WTC11 (cell line): ENCODE results near the gene MPDZ.

Source experiments
- ETV6 ChIP-seq: sonication (generic); formaldehyde crosslinking; IDR thresholded peaks from 2 replicates; pipeline ENCODE4 v1.8.1; 2022; ENCODE audit warnings: mild to moderate bottlenecking, missing genetic modification reagents
- JUN ChIP-seq: sonication (generic); formaldehyde crosslinking; IDR thresholded peaks from 2 replicates; pipeline ENCODE4 v1.8.0; 2023; ENCODE audit warnings: mild to moderate bottlenecking, missing genetic modification reagents
- NFYB ChIP-seq: sonication (generic); formaldehyde crosslinking; conservative IDR thresholded peaks from 2 replicates; pipeline ENCODE4 v1.8.0; 2022; ENCODE audit warnings: low read depth, missing genetic modification reagents
- NR2C2 ChIP-seq: sonication (generic); formaldehyde crosslinking; IDR thresholded peaks from 2 replicates; pipeline ENCODE4 v1.8.0; 2022; ENCODE audit warnings: mild to moderate bottlenecking, missing genetic modification reagents
- SP1 ChIP-seq: sonication (generic); formaldehyde crosslinking; conservative IDR thresholded peaks from 2 replicates; pipeline ENCODE4 v1.8.1; 2022; ENCODE audit warnings: missing genetic modification reagents
- TF ChIP-seq, protein P1 (sequence below): sonication (generic); formaldehyde crosslinking; conservative IDR thresholded peaks from 2 replicates; pipeline ENCODE4 v1.8.1; 2022; ENCODE audit warnings: mild to moderate bottlenecking, missing genetic modification reagents
- TF ChIP-seq, protein P2 (sequence below): fragments of 200-600 bp; IDR thresholded peaks from 2 replicates; pipeline ENCODE4 v1.8.0; 2022; ENCODE audit warnings: antibody characterized with exemption
- TF ChIP-seq, protein P3 (sequence below): sonication (generic); formaldehyde crosslinking; IDR thresholded peaks from 2 replicates; pipeline ENCODE4 v1.8.0; 2022; ENCODE audit warnings: mild to moderate bottlenecking, missing genetic modification reagents
- TF ChIP-seq, protein P4 (sequence below): sonication (generic); formaldehyde crosslinking; IDR thresholded peaks from 2 replicates; pipeline ENCODE4 v1.8.1; 2023; ENCODE audit warnings: mild to moderate bottlenecking, missing genetic modification reagents, moderate library complexity
- TF ChIP-seq, protein P5 (sequence below): sonication (generic); formaldehyde crosslinking; IDR thresholded peaks from 2 replicates; pipeline ENCODE4 v1.8.1; 2023; ENCODE audit warnings: mild to moderate bottlenecking, missing genetic modification reagents, moderate library complexity

DNA sequence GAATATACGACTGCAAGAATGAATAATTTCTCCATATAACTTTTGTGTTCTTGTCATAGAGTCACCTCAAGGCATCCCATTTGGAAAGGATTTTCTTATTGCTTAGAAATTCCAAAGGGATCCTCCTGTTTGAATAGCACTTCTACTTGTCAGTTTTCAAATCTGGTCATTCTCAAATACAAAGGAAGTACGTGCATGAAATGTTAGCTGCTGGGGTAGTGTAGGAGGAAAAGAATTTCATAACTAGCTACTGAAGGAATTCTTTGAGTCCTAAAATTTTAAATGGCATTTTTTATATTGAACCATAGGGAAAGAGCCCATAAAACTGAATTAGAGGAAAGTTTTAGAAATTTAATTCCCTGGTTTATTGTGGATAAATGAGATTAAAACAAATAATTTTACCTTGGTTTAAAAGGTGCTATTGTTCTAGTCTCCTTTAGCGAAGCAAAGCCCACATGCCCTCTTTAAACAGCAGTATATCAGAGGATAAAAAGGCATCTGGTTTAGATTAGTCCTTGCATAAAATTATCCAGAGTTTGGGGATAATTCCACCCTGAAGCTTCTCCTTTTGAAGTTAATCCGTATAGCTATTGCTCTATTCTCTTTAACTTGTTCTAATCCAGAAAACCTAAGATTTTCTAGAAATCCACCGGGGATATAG lies 2.0 kb upstream of the MPDZ start:
- TF ChIP-seq NFYB (CRISPR knock-in tag) = no peak
- TF ChIP-seq NR2C2 (CRISPR knock-in tag) = no peak
- TF ChIP-seq, protein P1, sequence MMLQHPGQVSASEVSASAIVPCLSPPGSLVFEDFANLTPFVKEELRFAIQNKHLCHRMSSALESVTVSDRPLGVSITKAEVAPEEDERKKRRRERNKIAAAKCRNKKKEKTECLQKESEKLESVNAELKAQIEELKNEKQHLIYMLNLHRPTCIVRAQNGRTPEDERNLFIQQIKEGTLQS (CRISPR knock-in tag) = no peak
- TF ChIP-seq, protein P2, sequence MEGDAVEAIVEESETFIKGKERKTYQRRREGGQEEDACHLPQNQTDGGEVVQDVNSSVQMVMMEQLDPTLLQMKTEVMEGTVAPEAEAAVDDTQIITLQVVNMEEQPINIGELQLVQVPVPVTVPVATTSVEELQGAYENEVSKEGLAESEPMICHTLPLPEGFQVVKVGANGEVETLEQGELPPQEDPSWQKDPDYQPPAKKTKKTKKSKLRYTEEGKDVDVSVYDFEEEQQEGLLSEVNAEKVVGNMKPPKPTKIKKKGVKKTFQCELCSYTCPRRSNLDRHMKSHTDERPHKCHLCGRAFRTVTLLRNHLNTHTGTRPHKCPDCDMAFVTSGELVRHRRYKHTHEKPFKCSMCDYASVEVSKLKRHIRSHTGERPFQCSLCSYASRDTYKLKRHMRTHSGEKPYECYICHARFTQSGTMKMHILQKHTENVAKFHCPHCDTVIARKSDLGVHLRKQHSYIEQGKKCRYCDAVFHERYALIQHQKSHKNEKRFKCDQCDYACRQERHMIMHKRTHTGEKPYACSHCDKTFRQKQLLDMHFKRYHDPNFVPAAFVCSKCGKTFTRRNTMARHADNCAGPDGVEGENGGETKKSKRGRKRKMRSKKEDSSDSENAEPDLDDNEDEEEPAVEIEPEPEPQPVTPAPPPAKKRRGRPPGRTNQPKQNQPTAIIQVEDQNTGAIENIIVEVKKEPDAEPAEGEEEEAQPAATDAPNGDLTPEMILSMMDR = no peak
- TF ChIP-seq ETV6 (CRISPR knock-in tag) = no peak
- TF ChIP-seq, protein P3, sequence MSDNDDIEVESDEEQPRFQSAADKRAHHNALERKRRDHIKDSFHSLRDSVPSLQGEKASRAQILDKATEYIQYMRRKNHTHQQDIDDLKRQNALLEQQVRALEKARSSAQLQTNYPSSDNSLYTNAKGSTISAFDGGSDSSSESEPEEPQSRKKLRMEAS (CRISPR knock-in tag) = no peak
- TF ChIP-seq, protein P4, sequence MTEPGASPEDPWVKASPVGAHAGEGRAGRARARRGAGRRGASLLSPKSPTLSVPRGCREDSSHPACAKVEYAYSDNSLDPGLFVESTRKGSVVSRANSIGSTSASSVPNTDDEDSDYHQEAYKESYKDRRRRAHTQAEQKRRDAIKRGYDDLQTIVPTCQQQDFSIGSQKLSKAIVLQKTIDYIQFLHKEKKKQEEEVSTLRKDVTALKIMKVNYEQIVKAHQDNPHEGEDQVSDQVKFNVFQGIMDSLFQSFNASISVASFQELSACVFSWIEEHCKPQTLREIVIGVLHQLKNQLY (CRISPR knock-in tag) = no peak
- TF ChIP-seq SP1 = no peak
- TF ChIP-seq JUN (CRISPR knock-in tag) = no peak
- TF ChIP-seq, protein P5, sequence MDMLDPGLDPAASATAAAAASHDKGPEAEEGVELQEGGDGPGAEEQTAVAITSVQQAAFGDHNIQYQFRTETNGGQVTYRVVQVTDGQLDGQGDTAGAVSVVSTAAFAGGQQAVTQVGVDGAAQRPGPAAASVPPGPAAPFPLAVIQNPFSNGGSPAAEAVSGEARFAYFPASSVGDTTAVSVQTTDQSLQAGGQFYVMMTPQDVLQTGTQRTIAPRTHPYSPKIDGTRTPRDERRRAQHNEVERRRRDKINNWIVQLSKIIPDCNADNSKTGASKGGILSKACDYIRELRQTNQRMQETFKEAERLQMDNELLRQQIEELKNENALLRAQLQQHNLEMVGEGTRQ = no peak
